GM18873 (cell line): ENCODE data around the gene CRTAC1.

Source experiments
- ATAC-seq: cut with Tn5 transposase; IDR thresholded peaks from one replicate; pipeline ENCODE4 v1.9.1; 2021; ENCODE audit warnings: mild to moderate bottlenecking, moderate library complexity, moderate number of reproducible peaks; ENCODE audit not compliant: unreplicated experiment, low FRiP score

Gene CRTAC1

GRCh38 chr10:97876402-97876801 lies 154.0 kb downstream of the CRTAC1 start:
- no peak for ATAC-seq

GRCh38 chr10:97875391-97875790 lies 155.0 kb downstream of the CRTAC1 start:
- no peak for ATAC-seq

- ATAC-seq, result no peak
Observed at GRCh38 chr10:97874332-97874731, 156.1 kb downstream of the CRTAC1 start.

- ATAC-seq, result no peak
Observed at GRCh38 chr10:97873569-97873968, 156.9 kb downstream of the CRTAC1 start.

GRCh38 chr10:97870990-97871389 lies 159.4 kb downstream of the CRTAC1 start:
- ATAC-seq, result no peak

- peak; percentile 77 for ATAC-seq
Observed at GRCh38 chr10:97869091-97870042, 161.1 kb downstream of the CRTAC1 start.

- no peak for ATAC-seq
Observed at GRCh38 chr10:97868134-97868685, 162.2 kb downstream of the CRTAC1 start.

- ATAC-seq, result no peak
Observed at GRCh38 chr10:97867220-97867800, 163.1 kb downstream of the CRTAC1 start.

GRCh38 chr10:97866524-97867219 lies 163.7 kb downstream of the CRTAC1 start:
- ATAC-seq, result no peak

- no peak for ATAC-seq
Observed at GRCh38 chr10:97865488-97865887, 164.9 kb downstream of the CRTAC1 start.

GRCh38 chr10:97863808-97864207 lies 166.6 kb downstream of the CRTAC1 start:
- ATAC-seq, result no peak

- no peak for ATAC-seq
Observed at GRCh38 chr10:97861924-97862323, 168.5 kb downstream of the CRTAC1 start.

- ATAC-seq, result no peak
Observed at GRCh38 chr10:97861097-97861750, 169.2 kb downstream of the CRTAC1 start.

GRCh38 chr10:97858001-97858439 lies 172.4 kb downstream of the CRTAC1 start:
- no peak for ATAC-seq

GRCh38 chr10:97854743-97855142 lies 175.7 kb downstream of the CRTAC1 start:
- no peak for ATAC-seq

GRCh38 chr10:97852840-97853405 lies 177.5 kb downstream of the CRTAC1 start:
- no peak for ATAC-seq

GRCh38 chr10:97852277-97852676 lies 178.1 kb downstream of the CRTAC1 start:
- ATAC-seq, result no peak

GRCh38 chr10:97851341-97852001 lies 178.9 kb downstream of the CRTAC1 start:
- no peak for ATAC-seq

- no peak for ATAC-seq
Observed at GRCh38 chr10:97850446-97850845, 180.0 kb downstream of the CRTAC1 start.
